ENCODE data around the gene HID1.
A peak's percentile ranks its signal among the peaks of the same experiment; 100 is the strongest.

Gene HID1

DNA sequence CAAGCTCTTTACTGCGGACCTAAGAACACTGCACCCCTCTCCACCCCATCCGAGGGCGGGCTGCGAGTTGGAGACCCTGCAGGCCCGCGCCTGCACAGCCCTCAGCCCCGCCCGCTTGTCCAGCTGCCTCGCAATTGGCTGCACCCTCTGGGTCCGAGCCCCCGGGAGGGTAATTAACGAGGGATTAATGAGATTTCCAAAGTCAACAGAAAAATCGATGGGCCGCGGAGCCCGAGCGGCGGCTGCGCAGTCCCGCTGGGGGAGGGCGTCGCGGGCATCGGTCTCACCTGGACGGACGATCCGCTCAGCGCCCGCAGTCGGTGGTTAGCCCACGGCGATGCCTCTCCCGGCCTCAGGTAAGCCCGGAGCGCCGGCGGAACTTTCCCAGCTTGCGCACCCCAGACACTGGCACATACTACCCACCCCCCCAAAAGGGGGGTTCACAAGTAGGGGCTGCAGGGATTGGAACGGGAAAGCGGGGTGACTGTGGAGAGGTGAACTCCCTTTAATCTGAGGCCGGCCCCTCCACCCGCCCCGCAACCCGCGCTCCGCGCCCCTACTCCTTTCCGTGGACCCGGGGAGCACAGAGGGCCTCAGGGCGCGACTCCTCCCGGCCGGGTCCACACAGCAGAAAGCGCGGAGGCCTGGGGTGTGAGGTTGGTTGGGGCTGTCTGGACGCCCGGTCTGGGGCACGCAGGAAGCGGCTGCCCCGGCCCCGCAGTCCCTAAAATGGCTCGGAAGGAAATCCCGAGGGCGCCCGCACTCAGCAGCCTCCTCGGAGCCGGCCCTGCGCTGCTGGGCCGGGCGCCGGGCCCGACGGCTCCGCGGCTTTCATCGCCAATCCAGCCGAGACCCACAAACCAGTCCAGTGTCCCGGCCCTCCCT lies 36.7 kb downstream of the HID1 start, which contains the start of gene OTOP3:
Gene OTOP3 (plus strand): TSS at position 314 of the 885 bp plus-strand sequence. CDS start 24 bp downstream, at position 338.
- Mint-ChIP-seq H3K9me3 (ENCODE audit: low read depth) (no peaks in the 10 kb centered on the region), H3K27me3 (peaks cover 29% of the 10 kb centered on the region), H3K36me3 (no peaks in the 10 kb centered on the region), H3K4me1 (ENCODE audit: low read depth) (peaks cover 2% of the 10 kb centered on the region), H3K4me3 (peak within 1 kb of the TSS; percentile 27), H3K27ac (no peak within 1 kb of the TSS)

DNA sequence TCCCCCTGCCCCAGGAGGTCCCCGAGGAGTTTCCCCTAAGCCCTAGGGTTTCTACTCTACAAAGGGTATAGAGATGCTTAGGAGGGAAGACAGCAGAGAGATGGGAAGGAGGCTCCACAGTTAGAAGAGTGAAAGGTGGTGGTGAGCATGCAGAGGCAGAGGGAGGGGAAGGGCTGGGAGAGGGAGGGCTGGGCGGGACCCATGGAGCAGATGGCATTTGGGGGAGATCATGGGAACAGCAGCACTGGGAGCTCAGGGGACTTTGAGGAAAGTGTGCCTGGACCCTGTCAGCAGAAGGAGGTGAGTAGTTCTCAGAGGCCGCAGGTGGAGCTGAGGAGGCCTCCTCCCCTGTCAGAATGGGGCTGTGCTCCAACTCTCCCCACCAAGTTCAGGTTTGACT lies 37.5 kb downstream of the HID1 start:
- Mint-ChIP-seq H3K4me3 (peak overlapping the region; percentile 27), H3K36me3 (no peaks in the 10 kb centered on the region), H3K27me3 (peaks cover 33% of the 10 kb centered on the region), H3K9me3 (ENCODE audit: low read depth) (no peaks in the 10 kb centered on the region), H3K27ac (no peak overlapping the region), H3K4me1 (ENCODE audit: low read depth) (peaks cover 2% of the 10 kb centered on the region)

DNA sequence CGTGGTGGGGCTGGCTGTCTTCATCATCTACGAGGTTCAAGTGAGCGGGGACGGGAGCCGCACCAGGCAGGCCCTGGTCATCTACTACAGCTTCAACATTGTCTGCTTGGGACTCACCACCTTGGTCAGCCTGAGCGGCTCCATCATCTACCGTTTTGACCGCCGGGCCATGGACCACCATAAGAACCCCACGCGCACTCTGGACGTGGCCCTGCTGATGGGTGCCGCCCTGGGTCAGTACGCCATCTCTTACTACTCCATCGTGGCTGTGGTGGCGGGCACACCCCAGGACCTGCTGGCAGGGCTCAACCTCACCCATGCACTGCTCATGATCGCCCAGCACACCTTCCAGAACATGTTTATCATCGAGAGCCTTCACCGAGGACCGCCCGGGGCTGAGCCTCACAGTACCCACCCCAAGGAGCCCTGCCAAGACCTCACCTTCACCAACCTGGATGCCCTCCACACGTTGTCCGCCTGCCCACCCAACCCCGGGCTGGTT lies 42.0 kb downstream of the HID1 start:
- Mint-ChIP-seq H3K4me1 (ENCODE audit: low read depth) (no peaks in the 10 kb centered on the region), H3K27ac (no peak overlapping the region), H3K27me3 (peaks cover 23% of the 10 kb centered on the region), H3K4me3 (no peak overlapping the region), H3K9me3 (ENCODE audit: low read depth) (no peaks in the 10 kb centered on the region), H3K36me3 (no peaks in the 10 kb centered on the region)

DNA sequence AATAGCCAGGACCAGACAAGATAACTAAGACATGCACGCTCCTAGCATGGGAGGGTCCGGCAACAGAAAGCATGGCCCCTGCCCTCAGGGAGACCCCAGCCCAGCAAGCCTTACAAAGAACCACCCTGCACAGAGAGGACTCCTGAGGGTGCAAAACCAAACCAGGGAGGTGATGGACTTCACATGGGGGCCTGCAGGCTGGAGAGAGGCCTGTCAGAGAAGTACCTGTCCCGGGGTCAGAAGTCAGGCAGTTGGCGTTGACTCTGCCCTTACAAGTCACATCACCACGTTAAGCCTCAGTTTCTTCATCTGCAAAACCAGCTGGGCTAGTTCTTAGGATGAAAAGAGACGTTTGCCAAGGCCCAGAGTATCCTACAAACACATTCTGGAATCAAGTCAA lies 43.8 kb downstream of the HID1 start:
- Mint-ChIP-seq H3K27me3 (peaks cover 26% of the 10 kb centered on the region), H3K9me3 (ENCODE audit: low read depth) (no peaks in the 10 kb centered on the region), H3K4me1 (ENCODE audit: low read depth) (peaks cover 4% of the 10 kb centered on the region), H3K36me3 (no peaks in the 10 kb centered on the region), H3K27ac (no peak overlapping the region), H3K4me3 (no peak overlapping the region)

DNA sequence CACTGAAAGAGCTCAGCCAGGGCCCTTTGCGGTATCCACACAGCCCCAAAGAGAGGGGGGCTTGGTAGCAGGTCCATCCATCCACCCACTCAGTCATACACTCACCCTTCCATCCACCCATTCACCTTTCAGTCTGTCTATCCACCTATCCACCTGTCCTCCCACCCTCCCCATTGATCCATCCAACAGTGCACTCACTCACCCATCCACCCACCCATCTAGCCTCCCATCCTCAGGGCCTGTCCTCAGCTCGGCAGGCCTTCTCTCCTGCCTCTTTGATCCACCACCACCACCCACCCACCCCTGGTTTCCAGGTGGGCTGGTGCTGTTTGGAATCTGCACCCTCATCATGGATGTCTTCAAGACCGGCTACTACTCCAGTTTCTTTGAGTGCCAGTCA lies 47.3 kb downstream of the HID1 start:
- H3K36me3 Mint-ChIP-seq = no peaks in the 10 kb centered on the region
- H3K4me3 Mint-ChIP-seq = no peak overlapping the region
- H3K9me3 Mint-ChIP-seq (ENCODE audit: low read depth) = no peaks in the 10 kb centered on the region
- H3K4me1 Mint-ChIP-seq (ENCODE audit: low read depth) = peaks cover 4% of the 10 kb centered on the region
- peaks cover 22% of the 10 kb centered on the region for H3K27me3 Mint-ChIP-seq
- H3K27ac Mint-ChIP-seq = no peak overlapping the region

DNA sequence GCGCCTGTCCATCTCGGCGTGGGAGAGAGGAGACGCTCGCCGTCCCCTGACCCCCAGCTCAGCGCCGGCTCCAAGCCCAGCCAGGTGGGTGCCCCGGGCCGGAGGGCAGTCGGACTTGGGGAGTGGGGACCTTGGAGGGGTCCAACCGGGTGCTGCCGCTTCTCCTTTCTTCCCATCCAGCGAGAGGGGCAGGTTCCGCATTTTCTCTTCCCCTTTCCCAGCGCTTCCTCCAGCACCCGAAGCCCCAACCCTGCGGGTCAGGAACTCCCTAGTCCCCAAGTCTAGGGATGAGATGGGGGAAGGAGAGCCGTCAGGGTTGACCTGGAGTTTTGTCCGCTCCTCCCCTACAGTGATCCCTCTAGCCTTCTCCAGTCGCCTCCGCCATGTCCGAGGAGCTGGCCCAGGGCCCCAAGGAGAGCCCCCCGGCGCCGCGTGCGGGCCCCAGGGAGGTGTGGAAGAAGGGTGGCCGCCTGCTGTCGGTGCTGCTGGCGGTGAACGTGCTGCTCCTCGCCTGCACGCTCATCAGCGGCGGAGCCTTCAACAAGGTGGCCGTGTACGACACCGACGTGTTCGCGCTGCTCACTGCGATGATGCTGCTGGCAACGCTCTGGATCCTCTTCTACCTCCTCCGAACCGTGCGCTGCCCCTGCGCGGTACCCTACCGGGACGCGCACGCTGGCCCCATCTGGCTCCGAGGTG lies 48.2 kb downstream of the HID1 start, which contains the start of gene OTOP2:
Gene OTOP2 (plus strand): TSS at position 24 of the 699 bp plus-strand sequence. CDS start 360 bp downstream, at position 384.
- Mint-ChIP-seq H3K9me3 (ENCODE audit: low read depth) (no peaks in the 10 kb centered on the region), H3K36me3 (no peaks in the 10 kb centered on the region), H3K4me1 (ENCODE audit: low read depth) (peaks cover 4% of the 10 kb centered on the region), H3K4me3 (peak within 1 kb of the TSS; percentile 58), H3K27ac (no peak within 1 kb of the TSS), H3K27me3 (peaks cover 22% of the 10 kb centered on the region)

DNA sequence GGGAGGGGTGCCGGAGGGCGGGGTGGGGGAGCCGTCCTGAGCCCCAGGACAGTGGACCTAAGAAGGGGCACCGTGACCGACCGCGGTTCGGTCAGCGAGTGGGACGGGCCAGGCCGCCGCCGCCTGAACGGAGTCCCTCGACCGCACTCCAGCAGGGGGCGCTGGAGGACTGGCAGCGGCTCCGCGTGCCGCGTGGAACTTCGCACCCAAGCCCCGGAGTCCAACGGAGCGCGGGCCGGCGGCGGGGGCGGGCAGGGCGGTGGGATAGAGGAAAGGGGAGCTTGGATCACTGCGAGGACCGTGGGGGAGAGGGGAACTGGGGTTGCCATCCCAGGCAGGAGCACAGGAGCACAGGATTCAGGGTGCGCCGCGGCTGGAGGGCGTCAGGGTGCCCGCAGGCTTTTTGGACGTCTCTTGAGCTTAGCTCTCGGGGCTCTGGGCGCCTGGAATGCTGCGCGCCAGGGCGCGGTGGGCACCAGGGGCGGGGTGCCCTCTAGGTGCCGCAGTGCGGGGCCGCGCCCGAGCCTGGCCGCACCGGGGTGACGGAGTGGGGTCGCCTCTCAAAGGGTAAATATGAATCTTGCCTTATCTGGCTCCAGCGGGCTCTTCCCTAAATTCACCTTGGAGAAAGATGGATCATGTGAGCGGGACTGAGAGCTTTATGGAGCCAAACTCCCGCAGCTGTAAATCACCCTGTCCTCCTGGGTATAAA lies 48.9 kb downstream of the HID1 start:
- H3K36me3 Mint-ChIP-seq = no peaks in the 10 kb centered on the region
- H3K27ac Mint-ChIP-seq = no peak overlapping the region
- H3K4me1 Mint-ChIP-seq (ENCODE audit: low read depth) = peaks cover 4% of the 10 kb centered on the region
- peaks cover 19% of the 10 kb centered on the region for H3K27me3 Mint-ChIP-seq
- H3K4me3 Mint-ChIP-seq = peak overlapping the region; percentile 58
- no peaks in the 10 kb centered on the region for H3K9me3 Mint-ChIP-seq (ENCODE audit: low read depth)

DNA sequence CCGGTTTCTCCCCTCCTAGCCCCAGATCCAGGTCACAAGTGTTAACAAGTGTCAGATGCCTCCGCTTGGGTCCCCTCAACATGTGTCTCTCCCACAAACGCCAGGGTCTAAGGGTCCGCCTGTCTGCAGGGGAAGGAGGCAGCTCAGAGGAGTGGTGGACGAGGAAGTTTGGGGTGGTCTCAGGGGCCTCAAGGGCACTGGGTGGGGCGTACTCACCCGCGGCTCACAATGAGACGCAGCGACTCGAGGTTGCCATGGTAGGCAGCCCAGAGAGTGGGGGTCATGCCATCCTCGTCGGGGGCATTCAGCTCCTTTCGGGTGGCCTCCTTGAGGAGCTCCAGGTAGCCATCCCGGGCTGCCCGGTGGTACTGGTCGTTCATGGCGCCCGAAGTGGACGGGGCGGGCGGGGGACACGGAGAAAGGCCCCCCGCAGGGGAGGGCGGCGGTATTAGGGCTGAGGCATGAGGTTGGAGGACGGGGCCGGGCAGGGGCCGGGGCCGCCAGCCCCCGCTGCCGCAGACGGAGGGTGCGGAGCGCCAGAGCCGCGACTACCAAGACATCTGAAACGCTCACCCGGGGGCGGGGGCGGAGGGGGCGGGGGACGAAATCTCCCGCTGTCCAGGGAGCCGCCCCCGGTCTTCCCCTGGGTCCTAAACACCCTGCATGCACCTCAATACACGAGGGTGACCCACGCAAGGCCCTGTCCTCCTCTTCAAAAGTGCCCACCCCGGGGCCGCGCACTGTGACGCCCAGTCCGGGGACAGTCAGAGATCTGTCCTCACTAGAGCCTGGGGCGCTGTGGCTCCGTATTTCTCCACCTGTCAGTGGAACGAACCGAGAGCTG lies 49.6 kb downstream of the HID1 start, which contains the start of gene USH1G:
Gene USH1G (minus strand): TSS at position 562 of the 844 bp plus-strand sequence. CDS start 182 bp downstream, at position 380.
- Mint-ChIP-seq H3K27ac (no peak within 1 kb of the TSS), H3K36me3 (no peaks in the 10 kb centered on the region), H3K27me3 (peaks cover 19% of the 10 kb centered on the region), H3K4me1 (ENCODE audit: low read depth) (peaks cover 4% of the 10 kb centered on the region), H3K4me3 (peak within 1 kb of the TSS; percentile 67), H3K9me3 (ENCODE audit: low read depth) (no peaks in the 10 kb centered on the region)

DNA sequence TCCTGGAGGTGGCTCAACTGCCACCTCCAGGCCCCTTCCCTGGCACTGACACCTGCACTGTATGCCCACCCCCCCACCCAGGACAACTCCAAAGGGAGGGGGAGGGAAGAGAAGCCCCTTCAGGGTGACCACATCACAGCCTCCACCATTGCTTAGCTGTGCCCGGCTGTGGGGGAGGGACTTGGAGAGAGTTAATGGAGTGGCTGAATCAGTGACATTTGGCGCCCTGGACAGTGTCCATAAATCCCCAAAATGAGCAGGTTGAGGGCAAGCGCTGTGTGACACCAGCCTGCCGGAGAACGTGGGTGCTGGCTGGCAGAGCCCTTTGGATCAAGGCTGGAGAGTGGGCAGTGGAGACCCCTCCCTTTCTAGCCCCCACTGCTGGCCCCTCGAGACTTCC lies 50.4 kb downstream of the HID1 start:
- peaks cover 16% of the 10 kb centered on the region for H3K27me3 Mint-ChIP-seq

DNA sequence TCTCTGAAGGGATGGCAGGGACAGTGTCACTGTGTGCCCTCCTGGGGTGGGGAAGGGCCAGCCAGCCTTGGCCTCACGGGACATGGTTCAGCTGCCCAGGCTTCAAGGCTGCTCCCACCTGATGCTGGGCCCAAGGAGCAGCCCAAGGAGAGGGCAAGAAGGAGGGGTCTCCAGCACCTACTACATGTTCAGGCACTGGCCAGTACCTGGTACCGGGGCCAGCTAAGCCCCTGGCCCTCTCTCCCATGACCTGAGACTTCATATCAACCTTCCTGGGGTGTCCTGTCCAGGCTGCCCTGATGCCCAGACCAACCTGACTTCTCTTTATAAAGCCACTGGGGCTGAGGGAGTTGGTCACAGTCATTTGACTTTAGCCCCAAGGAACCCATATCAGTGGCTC lies 50.8 kb downstream of the HID1 start:
- Mint-ChIP-seq H3K36me3 (no peaks in the 10 kb centered on the region), H3K4me3 (no peak overlapping the region), H3K4me1 (ENCODE audit: low read depth) (peaks cover 4% of the 10 kb centered on the region), H3K27ac (no peak overlapping the region), H3K27me3 (peaks cover 18% of the 10 kb centered on the region), H3K9me3 (ENCODE audit: low read depth) (no peaks in the 10 kb centered on the region)

More for the DNA sequence above, 50.4 kb downstream of the HID1 start:
- H3K36me3 Mint-ChIP-seq = no peaks in the 10 kb centered on the region
- peak overlapping the region; percentile 67 for H3K4me3 Mint-ChIP-seq
- peaks cover 4% of the 10 kb centered on the region for H3K4me1 Mint-ChIP-seq (ENCODE audit: low read depth)
- H3K27ac Mint-ChIP-seq = no peak overlapping the region
- no peaks in the 10 kb centered on the region for H3K9me3 Mint-ChIP-seq (ENCODE audit: low read depth)

DNA sequence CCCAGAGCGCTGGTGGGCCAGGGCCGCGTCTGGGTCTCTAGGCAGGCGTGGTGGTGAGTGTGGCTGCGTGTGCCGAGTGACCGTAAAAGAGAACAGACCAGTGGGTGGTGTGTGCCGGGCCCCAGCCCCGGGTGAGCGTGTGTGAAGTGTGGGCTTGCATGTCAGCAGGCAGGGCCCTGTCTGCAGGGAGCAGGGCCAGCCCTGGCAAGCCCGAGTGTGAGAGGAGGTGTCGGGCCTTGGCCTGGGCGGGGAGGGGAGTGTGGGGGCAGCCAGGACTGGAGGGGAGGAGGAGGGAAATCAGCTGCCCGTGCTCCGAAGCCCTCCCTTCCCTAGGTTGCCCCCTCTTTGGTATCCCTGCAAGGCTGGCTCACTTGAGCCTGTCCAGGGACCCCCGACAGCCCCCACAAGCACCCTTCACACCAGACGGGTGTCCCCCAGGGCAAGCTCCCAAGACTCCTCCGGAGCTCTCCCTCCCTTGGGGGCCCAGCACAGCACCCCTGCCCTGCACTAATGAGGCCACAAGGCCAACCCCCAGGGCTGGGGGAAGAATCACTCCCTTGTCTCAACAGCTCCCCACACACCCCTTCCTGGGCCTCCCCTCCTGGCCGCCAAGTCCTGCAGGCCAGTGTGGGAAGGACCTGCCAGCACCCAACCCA lies 51.4 kb downstream of the HID1 start:
- H3K4me3 Mint-ChIP-seq = no peak overlapping the region
- H3K27ac Mint-ChIP-seq = no peak overlapping the region
- peaks cover 4% of the 10 kb centered on the region for H3K4me1 Mint-ChIP-seq (ENCODE audit: low read depth)
- H3K9me3 Mint-ChIP-seq (ENCODE audit: low read depth) = no peaks in the 10 kb centered on the region
- H3K36me3 Mint-ChIP-seq = no peaks in the 10 kb centered on the region
- H3K27me3 Mint-ChIP-seq = peaks cover 20% of the 10 kb centered on the region

DNA sequence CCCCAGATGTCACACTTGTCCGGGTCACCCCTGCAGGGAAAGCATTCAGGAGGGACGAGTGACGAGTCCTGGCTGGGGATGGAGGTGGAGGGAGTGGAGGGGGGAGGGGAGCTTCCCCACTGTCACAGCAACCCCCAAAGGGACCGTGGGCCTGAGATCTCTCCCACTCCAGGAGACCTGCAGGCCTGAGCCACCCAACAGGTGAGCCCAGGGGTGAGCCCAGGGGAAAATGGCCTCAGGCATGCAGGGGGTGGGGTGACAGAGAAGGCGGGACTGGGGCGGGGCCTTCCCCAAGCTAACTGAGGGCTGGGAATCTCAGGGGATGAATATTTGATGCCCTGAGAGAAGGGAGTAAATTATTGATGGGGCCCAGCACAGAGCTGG lies 51.9 kb downstream of the HID1 start:
- H3K27me3 Mint-ChIP-seq = peaks cover 17% of the 10 kb centered on the region
- peaks cover 4% of the 10 kb centered on the region for H3K4me1 Mint-ChIP-seq (ENCODE audit: low read depth)
- H3K4me3 Mint-ChIP-seq = no peak overlapping the region

DNA sequence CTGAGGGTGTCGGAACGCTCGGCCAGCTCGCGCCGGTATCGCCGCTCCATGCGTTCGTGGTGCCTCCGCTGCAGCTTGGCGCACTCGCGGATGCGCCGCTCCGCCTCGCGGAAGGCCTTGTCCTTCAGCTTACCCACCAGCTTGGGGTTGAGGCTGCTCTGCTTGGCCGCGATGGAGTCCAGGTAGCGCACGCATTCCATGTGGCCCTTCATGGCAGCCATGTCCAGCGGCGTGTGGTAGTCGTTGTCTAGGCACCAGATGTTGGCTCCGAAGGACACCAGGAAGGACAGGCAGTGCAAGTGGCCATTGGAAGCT lies 52.3 kb downstream of the HID1 start:
- Mint-ChIP-seq H3K36me3 (no peaks in the 10 kb centered on the region), H3K9me3 (ENCODE audit: low read depth) (no peaks in the 10 kb centered on the region), H3K4me3 (no peak overlapping the region), H3K4me1 (ENCODE audit: low read depth) (peaks cover 4% of the 10 kb centered on the region), H3K27ac (no peak overlapping the region), H3K27me3 (peaks cover 13% of the 10 kb centered on the region)

More for the DNA sequence above, 51.9 kb downstream of the HID1 start:
- no peaks in the 10 kb centered on the region for H3K9me3 Mint-ChIP-seq (ENCODE audit: low read depth)
- H3K36me3 Mint-ChIP-seq = no peaks in the 10 kb centered on the region
- no peak overlapping the region for H3K27ac Mint-ChIP-seq

Measured in activated naive CD8-positive, alpha-beta T cell (primary cell).